G401.6 (cell line): ENCODE measurements around the gene DRAP1.
"Not testable (repeated sequence)": the region's sequence is repeated elsewhere in the genome, so short reads cannot be mapped to it uniquely, and the experiment has no call there.

Experiments
- FAIRE-seq: peaks from 2 replicates; lab custom pipeline; 2012; peaks lifted over from hg19 to GRCh38; lab: Jason Lieb, UNC

Gene DRAP1

GRCh38 chr11:65886826-65887722 is 32.2 kb upstream of the DRAP1 start:
- no peak for FAIRE-seq

- FAIRE-seq: no peak
Measured at GRCh38 chr11:65887723-65888162, 31.5 kb upstream of the DRAP1 start.

GRCh38 chr11:65888163-65888814 is 30.9 kb upstream of the DRAP1 start, which contains the start of gene FIBP:
Gene FIBP (minus strand): TSS chr11:65888471. CDS start chr11:65888418, 53 bp downstream.
- FAIRE-seq: peak; percentile 63

GRCh38 chr11:65890324-65891218 is 28.7 kb upstream of the DRAP1 start, which contains the start of gene CCDC85B:
Gene CCDC85B (plus strand): TSS chr11:65890673. CDS start chr11:65890784, 111 bp downstream.
- FAIRE-seq: no peak

- no peak for FAIRE-seq
Measured at GRCh38 chr11:65891219-65892136, 27.7 kb upstream of the DRAP1 start.

- FAIRE-seq: not testable (repeated sequence)
Measured at GRCh38 chr11:65892137-65892540, 27.1 kb upstream of the DRAP1 start.

GRCh38 chr11:65892661-65893317 is 26.4 kb upstream of the DRAP1 start:
- FAIRE-seq: no peak

DNA sequence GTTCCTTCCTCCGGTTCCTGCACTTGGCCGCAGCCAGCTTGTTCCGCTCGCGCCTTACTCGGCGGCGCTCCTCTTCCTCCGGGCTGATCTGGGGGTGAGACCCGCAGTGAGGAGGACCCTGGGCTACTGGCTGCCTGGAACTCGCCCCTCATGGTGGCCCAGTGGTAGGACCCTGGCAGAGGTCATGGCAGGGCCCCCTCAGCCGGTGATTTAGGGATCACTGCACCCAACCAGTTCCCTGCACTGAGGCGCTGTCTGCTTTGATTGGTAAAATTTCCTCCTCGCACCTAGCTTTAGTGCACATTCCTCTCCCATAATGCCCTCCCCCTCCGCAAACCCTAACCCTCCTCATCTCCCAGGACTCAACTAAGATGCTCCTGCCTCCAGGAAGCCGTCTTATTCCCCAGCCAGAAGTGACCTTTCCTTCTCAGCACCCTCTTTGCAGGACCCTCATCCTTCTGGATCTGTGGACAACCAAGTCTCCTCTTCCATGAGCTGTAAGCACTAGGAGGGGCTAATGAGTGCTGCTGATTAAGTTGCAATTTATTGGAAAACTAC is 25.1 kb upstream of the DRAP1 start:
- FAIRE-seq: no peak

- FAIRE-seq: no peak
Measured at GRCh38 chr11:65895482-65895981, 23.7 kb upstream of the DRAP1 start.

DNA sequence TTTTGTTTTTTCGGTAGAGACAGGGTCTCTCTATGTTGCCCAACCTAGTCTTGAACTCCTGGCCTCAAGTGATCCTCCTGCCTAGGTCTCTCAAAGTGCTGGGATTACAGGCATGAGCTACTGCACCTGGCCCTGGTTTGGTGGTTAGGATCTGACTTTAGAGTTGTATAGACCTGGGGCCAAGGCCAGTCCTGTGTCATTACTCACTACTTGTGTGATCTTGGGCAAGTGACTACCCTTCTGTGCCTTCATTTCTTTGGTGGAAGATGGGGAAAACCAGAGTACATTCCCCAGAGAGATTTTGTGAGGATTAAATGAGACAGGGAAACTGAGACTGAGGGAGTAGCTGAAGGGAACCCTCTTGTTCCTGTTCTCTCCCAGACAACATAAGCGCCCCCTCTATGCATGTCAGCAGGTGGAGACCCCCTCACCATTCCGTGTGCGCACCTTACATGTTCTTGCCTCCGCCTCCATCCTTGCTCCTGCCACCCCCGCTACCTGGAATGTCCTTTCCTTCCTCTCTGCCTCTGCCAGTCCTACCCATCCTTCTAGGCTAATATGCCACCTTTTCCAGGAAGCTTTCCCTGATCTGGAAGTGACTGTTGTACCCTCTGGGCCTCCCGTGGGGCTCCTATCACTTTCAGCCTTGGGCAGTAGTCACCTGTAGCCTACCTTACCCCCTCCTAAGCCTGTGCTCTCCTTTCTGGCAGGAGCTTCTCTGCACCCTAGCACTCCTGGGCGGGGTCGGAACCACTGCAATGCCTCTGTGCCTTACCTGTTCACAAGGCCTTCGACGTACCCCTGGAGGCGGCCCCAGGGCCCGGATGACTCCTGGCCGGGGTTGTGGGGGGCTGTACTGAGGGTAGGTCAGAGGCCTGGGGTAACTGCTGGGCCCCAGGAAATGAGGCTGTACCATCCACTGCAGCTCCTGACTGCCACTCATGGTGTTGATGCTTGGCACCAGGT is 22.9 kb upstream of the DRAP1 start:
- FAIRE-seq: no peak

DNA sequence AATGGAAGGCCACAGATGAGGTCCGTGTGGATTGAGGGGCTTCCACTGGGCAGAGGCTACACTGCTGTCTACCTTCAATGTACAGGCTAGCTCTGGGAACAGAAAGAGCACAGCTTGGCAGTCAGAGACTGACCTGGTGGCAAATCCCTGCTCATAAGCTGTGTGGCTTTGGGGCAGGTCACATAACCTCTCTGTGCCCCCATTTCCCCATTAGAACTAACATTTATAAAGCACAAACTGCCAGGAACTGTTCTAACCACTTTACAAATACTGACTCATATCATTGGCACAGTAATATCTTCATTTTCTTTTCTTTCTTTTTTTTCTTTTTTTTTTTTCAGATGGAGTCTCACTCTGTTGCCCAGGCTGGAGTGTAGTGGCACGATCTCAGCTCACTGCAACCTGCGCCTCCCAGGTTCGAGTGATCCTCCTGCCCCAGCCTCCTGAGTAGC is 22.2 kb upstream of the DRAP1 start:
- no peak for FAIRE-seq

DNA sequence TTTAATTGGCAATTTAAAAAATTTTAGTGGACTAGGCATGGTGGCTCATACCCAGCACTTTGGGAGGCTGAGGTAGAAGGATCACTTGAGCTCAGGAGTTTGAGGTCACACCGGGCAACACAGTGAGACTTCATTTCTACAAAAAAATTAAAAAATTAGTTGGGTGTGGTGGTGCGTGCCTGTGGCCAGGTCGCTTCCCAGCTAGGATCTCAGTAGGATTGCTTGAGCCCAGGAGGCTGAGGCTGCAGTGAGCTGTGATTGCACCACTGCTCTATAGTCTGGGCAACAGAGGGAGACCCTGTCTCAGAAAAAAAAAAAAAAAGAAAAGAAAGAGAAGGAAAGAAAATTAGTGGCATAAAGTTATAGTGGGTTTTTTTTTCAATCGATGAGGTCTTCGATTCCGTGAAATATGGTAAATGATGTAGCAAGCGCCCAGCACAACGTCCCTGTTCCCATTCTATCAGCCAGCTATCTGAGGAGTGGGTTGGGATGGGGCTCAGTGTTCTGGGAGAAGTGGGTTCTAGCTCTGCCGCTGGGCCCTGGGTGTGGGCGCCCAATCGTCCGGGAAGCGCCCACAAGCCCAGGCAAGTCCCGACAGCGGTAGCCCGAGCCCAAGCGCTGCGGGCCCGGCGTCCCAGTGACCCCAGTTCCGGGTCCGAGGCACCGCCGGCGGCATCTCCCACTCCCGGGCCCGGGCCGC is 20.4 kb upstream of the DRAP1 start:
- no peak for FAIRE-seq

GRCh38 chr11:65899356-65900124 is 19.7 kb upstream of the DRAP1 start:
- no peak for FAIRE-seq

DNA sequence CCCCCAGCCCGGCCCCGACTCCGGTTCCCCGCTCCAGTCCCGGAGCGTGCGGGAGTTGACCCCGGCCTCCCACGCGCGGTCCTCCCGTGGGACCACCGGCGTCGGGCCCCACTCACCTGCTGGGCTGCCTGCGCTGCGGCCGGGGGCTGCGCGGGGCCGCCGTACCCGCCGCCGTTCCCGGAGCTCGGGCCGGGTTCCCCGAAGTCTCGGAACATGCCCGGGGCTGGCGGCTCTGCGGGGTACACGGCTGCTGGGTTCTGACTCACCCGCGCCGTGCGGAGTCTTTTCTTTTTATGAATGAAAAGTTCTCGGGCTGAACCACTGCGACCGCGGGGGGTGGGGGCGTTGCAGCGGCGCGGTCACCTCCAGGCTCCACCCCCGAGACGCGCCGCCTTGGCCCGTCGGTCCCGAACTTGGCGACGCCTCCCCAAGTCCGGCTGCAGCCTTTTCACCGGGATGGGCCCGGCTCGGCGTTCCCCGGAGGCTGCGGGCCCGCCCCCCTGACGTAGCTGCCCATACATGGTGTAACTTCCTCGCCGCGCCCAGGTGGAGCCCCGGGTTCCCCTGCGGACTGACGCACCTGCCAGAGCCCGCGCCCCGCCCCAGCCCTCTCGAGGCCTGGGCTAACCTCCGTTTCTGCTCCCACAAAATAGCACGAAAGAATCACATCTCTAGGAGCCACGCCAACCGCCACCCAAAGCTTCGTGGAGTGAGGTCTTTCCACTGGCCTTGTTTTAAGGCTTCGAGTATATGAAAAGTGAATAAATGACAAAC is 18.9 kb upstream of the DRAP1 start, which contains the start of gene FOSL1:
FOSL1 (minus strand) TSS at position 264 of the 774 bp plus-strand sequence; CDS start at position 215, 49 bp downstream.
- FAIRE-seq: peak; percentile 92

DNA sequence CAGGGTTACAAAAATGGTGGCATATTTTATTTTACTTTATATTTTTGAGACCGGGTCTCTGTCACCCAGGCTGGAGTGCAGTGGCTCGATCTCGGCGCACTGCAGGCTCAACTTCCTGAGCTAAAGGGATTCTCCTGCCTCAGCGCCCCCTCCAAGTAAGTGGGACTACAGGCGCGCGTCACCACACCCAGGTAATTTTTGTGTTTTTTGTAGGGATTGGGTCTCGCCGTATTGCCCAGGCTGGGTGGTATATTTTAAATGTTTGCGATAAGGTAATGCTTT is 18.4 kb upstream of the DRAP1 start:
- FAIRE-seq: no peak

GRCh38 chr11:65903068-65903481 is 16.2 kb upstream of the DRAP1 start:
- no peak for FAIRE-seq

- no peak for FAIRE-seq
Measured at GRCh38 chr11:65903715-65904114, 15.5 kb upstream of the DRAP1 start.
